ENCODE results near the gene ZNF593. TPM values are rescaled to one million over a fixed set of nuclear protein-coding genes. Genes with fewer than 3 reads are reported as not detected.

Gene ZNF593
- polyA plus RNA-seq, 1 donor (not counting 4 experiments of a cell fraction or from before 2014, with no cell fraction given): 26.0 TPM

- Histone ChIP-seq H3K4me3 (ENCODE audit: control insufficient read depth in 2 of 3, extremely low read depth in 1 of 3, insufficient read depth in 2 of 3, low read depth in 1 of 3, low read length in 3 of 3) (no peak overlapping the region), H3K27me3 (ENCODE audit: control insufficient read depth, extremely low read depth, insufficient read depth, low read length) (no peaks in the 10 kb centered on the region), H3K9ac (ENCODE audit: control insufficient read depth, extremely low read depth, insufficient read depth, low read length) (no peak overlapping the region), H3K4me2 (ENCODE audit: control insufficient read depth, extremely low read depth, insufficient read depth, low read depth, low read length) (no peak overlapping the region), H2AFZ (ENCODE audit: control insufficient read depth, low read length) (no peak overlapping the region), H3K36me3 (ENCODE audit: control insufficient read depth in 2 of 2, extremely low read depth in 1 of 2, insufficient read depth in 2 of 2, low read length in 2 of 2) (no peaks in the 10 kb centered on the region), H3K9me1 (ENCODE audit: control insufficient read depth, extremely low read depth, insufficient read depth, low read length) (no peaks in the 10 kb centered on the region), H3K9me3 (ENCODE audit: control insufficient read depth, low read depth, low read length) (no peaks in the 10 kb centered on the region), H3K27ac (ENCODE audit: control insufficient read depth, insufficient read depth, low read length) (no peak overlapping the region), H4K20me1 (ENCODE audit: control insufficient read depth, extremely low read depth, insufficient read depth, low read length) (no peaks in the 10 kb centered on the region), H3K4me1 (ENCODE audit: control insufficient read depth, extremely low read depth, insufficient read depth, low read length) (no peaks in the 10 kb centered on the region), H3K79me2 (ENCODE audit: control insufficient read depth, insufficient read depth, low read length) (no peaks in the 10 kb centered on the region)
- FAIRE-seq (no peak), DNase-seq (ENCODE audit: low read depth, low spot score) (no peak)
- no peak for TF ChIP-seq CTCF (optimal IDR thresholded peaks at IDR 0.05 in 1 of 3, IDR thresholded peaks at IDR 0.05 in 1 of 3, conservative IDR thresholded peaks at IDR 0.05 in 1 of 3; ENCODE audit: extremely low read depth in 1 of 3, insufficient read depth in 2 of 3, low read length in 3 of 3)
- TF ChIP-seq EZH2 (IDR thresholded peaks at IDR 0.05; ENCODE audit: low read length): no peak
- dilution Hi-C loops (cut with MboI; ENCODE audit: extremely low pct_ligation_motif_present, low sequenced_read_pairs): no loop called here
Measured at GRCh38 chr1:26134466-26134865, 35.2 kb upstream of the ZNF593 start.

DNA sequence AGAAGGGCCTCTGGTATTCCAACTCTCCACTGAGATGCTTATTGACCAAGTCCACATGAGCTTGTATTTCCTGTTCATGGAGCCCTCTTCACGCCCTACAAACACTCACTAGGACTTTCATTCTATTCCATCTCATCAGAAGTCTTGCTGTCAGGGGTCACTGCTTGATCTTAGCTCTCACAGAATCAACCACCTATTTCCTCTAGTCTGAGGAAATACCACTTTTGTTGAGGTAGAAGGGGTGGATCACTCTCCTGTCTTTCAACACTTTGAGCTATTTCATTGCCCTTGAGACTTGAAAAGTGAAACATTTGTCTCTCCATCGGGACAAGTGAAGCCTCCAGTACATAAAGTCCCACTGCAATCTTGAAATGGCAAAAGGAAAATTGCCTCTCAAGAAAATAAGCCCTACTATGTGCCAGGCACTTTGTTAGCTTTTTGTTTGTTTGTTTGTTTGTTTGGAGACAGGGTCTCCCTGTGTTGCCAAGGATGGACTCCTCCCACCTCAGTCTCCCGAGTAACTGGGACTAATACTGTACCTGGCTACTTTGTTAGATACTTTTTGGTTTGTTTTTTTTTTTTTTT is 30.6 kb upstream of the ZNF593 start:
- Histone ChIP-seq H3K36me3 (ENCODE audit: control insufficient read depth in 2 of 2, extremely low read depth in 1 of 2, insufficient read depth in 2 of 2, low read length in 2 of 2) (no peaks in the 10 kb centered on the region), H3K4me3 (ENCODE audit: control insufficient read depth in 2 of 3, extremely low read depth in 1 of 3, insufficient read depth in 2 of 3, low read depth in 1 of 3, low read length in 3 of 3) (no peak overlapping the region), H4K20me1 (ENCODE audit: control insufficient read depth, extremely low read depth, insufficient read depth, low read length) (no peaks in the 10 kb centered on the region), H3K79me2 (ENCODE audit: control insufficient read depth, insufficient read depth, low read length) (no peaks in the 10 kb centered on the region), H3K9ac (ENCODE audit: control insufficient read depth, extremely low read depth, insufficient read depth, low read length) (no peak overlapping the region), H3K27me3 (ENCODE audit: control insufficient read depth, extremely low read depth, insufficient read depth, low read length) (no peaks in the 10 kb centered on the region), H3K4me2 (ENCODE audit: control insufficient read depth, extremely low read depth, insufficient read depth, low read depth, low read length) (no peak overlapping the region), H3K9me3 (ENCODE audit: control insufficient read depth, low read depth, low read length) (no peaks in the 10 kb centered on the region), H3K27ac (ENCODE audit: control insufficient read depth, insufficient read depth, low read length) (no peak overlapping the region), H2AFZ (ENCODE audit: control insufficient read depth, low read length) (no peak overlapping the region), H3K9me1 (ENCODE audit: control insufficient read depth, extremely low read depth, insufficient read depth, low read length) (no peaks in the 10 kb centered on the region), H3K4me1 (ENCODE audit: control insufficient read depth, extremely low read depth, insufficient read depth, low read length) (no peaks in the 10 kb centered on the region)
- no peak for DNase-seq (ENCODE audit: low read depth, low spot score)
- dilution Hi-C loops (cut with MboI; ENCODE audit: extremely low pct_ligation_motif_present, low sequenced_read_pairs): no loop called here
- no peak for TF ChIP-seq CTCF (optimal IDR thresholded peaks at IDR 0.05 in 1 of 3, IDR thresholded peaks at IDR 0.05 in 1 of 3, conservative IDR thresholded peaks at IDR 0.05 in 1 of 3; ENCODE audit: extremely low read depth in 1 of 3, insufficient read depth in 2 of 3, low read length in 3 of 3)
- TF ChIP-seq EZH2 (IDR thresholded peaks at IDR 0.05; ENCODE audit: low read length): no peak
- FAIRE-seq: no peak

Measured in keratinocyte (primary cell).